Measurements from ENCODE around the gene PCDHGC3. TPM values are rescaled to one million over a fixed set of nuclear protein-coding genes. Genes with fewer than 3 reads are reported as not detected.

The PCDHGC3 gene
- total RNA-seq, 1 experiment from 2014 or later: 57.8 TPM

GRCh38 chr5:141515141-141515540 lies 39.4 kb downstream of the PCDHGC3 start:
- peak overlapping the region; percentile 68 for H3K27ac ChIP-seq
- H3K36me3 ChIP-seq: peaks cover 58% of the 10 kb centered on the region
- H3K27me3 ChIP-seq (replicated peaks): no peaks in the 10 kb centered on the region
- no peak overlapping the region for H3K4me3 ChIP-seq
- DNase-seq (ENCODE audit: low read depth in 1 of 2, low spot score in 2 of 2): peak in 1 of 2 experiments; percentile 34
- H3K9me3 ChIP-seq (replicated peaks): no peaks in the 10 kb centered on the region
- peaks cover 47% of the 10 kb centered on the region for H3K4me1 ChIP-seq (replicated peaks)

- Histone ChIP-seq H3K36me3 (peaks cover 62% of the 10 kb centered on the region), H3K27ac (no peak overlapping the region), H3K9me3 (replicated peaks) (no peaks in the 10 kb centered on the region), H3K4me1 (replicated peaks) (peaks cover 56% of the 10 kb centered on the region), H3K27me3 (replicated peaks) (no peaks in the 10 kb centered on the region), H3K4me3 (no peak overlapping the region)
- DNase-seq (ENCODE audit: low read depth in 1 of 2, low spot score in 2 of 2): peak in 1 of 2 experiments; percentile 37
Measured at GRCh38 chr5:141515946-141516671, 40.3 kb downstream of the PCDHGC3 start.

GRCh38 chr5:141516672-141517025 lies 40.9 kb downstream of the PCDHGC3 start:
- no peak overlapping the region for H3K27ac ChIP-seq
- no peak overlapping the region for H3K4me3 ChIP-seq
- H3K36me3 ChIP-seq: peaks cover 58% of the 10 kb centered on the region
- H3K27me3 ChIP-seq (replicated peaks): no peaks in the 10 kb centered on the region
- H3K9me3 ChIP-seq (replicated peaks): no peaks in the 10 kb centered on the region
- H3K4me1 ChIP-seq (replicated peaks): peaks cover 59% of the 10 kb centered on the region
- no peak for DNase-seq (ENCODE audit: low read depth in 1 of 2, low spot score in 2 of 2)

- Histone ChIP-seq H3K4me1 (replicated peaks) (peaks cover 65% of the 10 kb centered on the region), H3K27me3 (replicated peaks) (no peaks in the 10 kb centered on the region), H3K36me3 (peaks cover 51% of the 10 kb centered on the region), H3K27ac (no peak overlapping the region), H3K9me3 (replicated peaks) (no peaks in the 10 kb centered on the region), H3K4me3 (no peak overlapping the region)
- no peak for DNase-seq (ENCODE audit: low read depth in 1 of 2, low spot score in 2 of 2)
Measured at GRCh38 chr5:141517312-141517711, 41.5 kb downstream of the PCDHGC3 start.

- H3K27ac ChIP-seq: no peak overlapping the region
- no peaks in the 10 kb centered on the region for H3K27me3 ChIP-seq (replicated peaks)
- DNase-seq (ENCODE audit: low read depth in 1 of 2, low spot score in 2 of 2): no peak
- H3K4me3 ChIP-seq: no peak overlapping the region
- H3K9me3 ChIP-seq (replicated peaks): no peaks in the 10 kb centered on the region
- peaks cover 47% of the 10 kb centered on the region for H3K36me3 ChIP-seq
- H3K4me1 ChIP-seq (replicated peaks): peaks cover 70% of the 10 kb centered on the region
Measured at GRCh38 chr5:141517880-141518617, 42.3 kb downstream of the PCDHGC3 start.

- Histone ChIP-seq H3K27ac (no peak overlapping the region), H3K36me3 (peaks cover 47% of the 10 kb centered on the region), H3K4me3 (no peak overlapping the region), H3K27me3 (replicated peaks) (no peaks in the 10 kb centered on the region), H3K9me3 (replicated peaks) (no peaks in the 10 kb centered on the region), H3K4me1 (replicated peaks) (peaks cover 67% of the 10 kb centered on the region)
- no peak for DNase-seq (ENCODE audit: low read depth in 1 of 2, low spot score in 2 of 2)
Measured at GRCh38 chr5:141518618-141519015, 42.9 kb downstream of the PCDHGC3 start.

- Histone ChIP-seq H3K36me3 (peaks cover 57% of the 10 kb centered on the region), H3K4me3 (no peak overlapping the region), H3K9me3 (replicated peaks) (no peaks in the 10 kb centered on the region), H3K4me1 (replicated peaks) (peaks cover 63% of the 10 kb centered on the region), H3K27ac (0 out of 2 replicates have a peak overlapping the region, but pooled peaks have one; percentile 2), H3K27me3 (replicated peaks) (no peaks in the 10 kb centered on the region)
- no peak for DNase-seq (ENCODE audit: low read depth in 1 of 2, low spot score in 2 of 2)
Measured at GRCh38 chr5:141519605-141520565, 44.1 kb downstream of the PCDHGC3 start.

GRCh38 chr5:141521244-141521781 lies 45.5 kb downstream of the PCDHGC3 start:
- Histone ChIP-seq H3K4me1 (replicated peaks) (peaks cover 60% of the 10 kb centered on the region), H3K9me3 (replicated peaks) (no peaks in the 10 kb centered on the region), H3K36me3 (peaks cover 61% of the 10 kb centered on the region)

GRCh38 chr5:141522301-141522700 lies 46.5 kb downstream of the PCDHGC3 start:
- no peak for DNase-seq (ENCODE audit: low read depth in 1 of 2, low spot score in 2 of 2)
- Histone ChIP-seq H3K36me3 (peaks cover 60% of the 10 kb centered on the region), H3K9me3 (replicated peaks) (no peaks in the 10 kb centered on the region), H3K27me3 (replicated peaks) (no peaks in the 10 kb centered on the region), H3K4me3 (no peak overlapping the region), H3K4me1 (replicated peaks) (peaks cover 53% of the 10 kb centered on the region), H3K27ac (peak overlapping the region; percentile 36)

More at GRCh38 chr5:141521244-141521781, 45.5 kb downstream of the PCDHGC3 start:
- Histone ChIP-seq H3K27me3 (replicated peaks) (no peaks in the 10 kb centered on the region), H3K4me3 (no peak overlapping the region), H3K27ac (peak overlapping the region; percentile 36)
- DNase-seq (ENCODE audit: low read depth in 1 of 2, low spot score in 2 of 2): peak; percentile 94 to 99

GRCh38 chr5:141523991-141524390 lies 48.2 kb downstream of the PCDHGC3 start:
- Histone ChIP-seq H3K4me1 (replicated peaks) (peaks cover 53% of the 10 kb centered on the region), H3K27me3 (replicated peaks) (no peaks in the 10 kb centered on the region), H3K4me3 (no peak overlapping the region), H3K9me3 (replicated peaks) (no peaks in the 10 kb centered on the region), H3K27ac (peak overlapping the region; percentile 17), H3K36me3 (peaks cover 63% of the 10 kb centered on the region)
- DNase-seq (ENCODE audit: low read depth in 1 of 2, low spot score in 2 of 2): no peak

GRCh38 chr5:141524604-141525597 lies 49.1 kb downstream of the PCDHGC3 start:
- peak; percentile 93 to 96 for DNase-seq (ENCODE audit: low read depth in 1 of 2, low spot score in 2 of 2)
- H3K27ac ChIP-seq: peak overlapping the region; percentile 48
- H3K4me1 ChIP-seq (replicated peaks): peaks cover 51% of the 10 kb centered on the region

GRCh38 chr5:141525653-141526052 lies 49.9 kb downstream of the PCDHGC3 start:
- H3K9me3 ChIP-seq (replicated peaks): no peaks in the 10 kb centered on the region
- peak overlapping the region; percentile 48 for H3K27ac ChIP-seq
- H3K4me1 ChIP-seq (replicated peaks): peaks cover 44% of the 10 kb centered on the region
- no peak overlapping the region for H3K4me3 ChIP-seq
- peaks cover 56% of the 10 kb centered on the region for H3K36me3 ChIP-seq
- H3K27me3 ChIP-seq (replicated peaks): no peaks in the 10 kb centered on the region
- DNase-seq (ENCODE audit: low read depth in 1 of 2, low spot score in 2 of 2): no peak

More at GRCh38 chr5:141524604-141525597, 49.1 kb downstream of the PCDHGC3 start:
- Histone ChIP-seq H3K36me3 (peaks cover 59% of the 10 kb centered on the region), H3K9me3 (replicated peaks) (no peaks in the 10 kb centered on the region), H3K4me3 (no peak overlapping the region), H3K27me3 (replicated peaks) (no peaks in the 10 kb centered on the region)

Data from SJSA1 (cell line).